ENCODE results near the gene GDF9. TPM values are rescaled to one million over a fixed set of nuclear protein-coding genes. Genes with fewer than 3 reads are reported as not detected.

Gene GDF9
- total and polyA plus RNA-seq, 2 donors (not counting 3 experiments of a cell fraction or from before 2014, with no cell fraction given), result 0.07 TPM; not detected in 1

DNA sequence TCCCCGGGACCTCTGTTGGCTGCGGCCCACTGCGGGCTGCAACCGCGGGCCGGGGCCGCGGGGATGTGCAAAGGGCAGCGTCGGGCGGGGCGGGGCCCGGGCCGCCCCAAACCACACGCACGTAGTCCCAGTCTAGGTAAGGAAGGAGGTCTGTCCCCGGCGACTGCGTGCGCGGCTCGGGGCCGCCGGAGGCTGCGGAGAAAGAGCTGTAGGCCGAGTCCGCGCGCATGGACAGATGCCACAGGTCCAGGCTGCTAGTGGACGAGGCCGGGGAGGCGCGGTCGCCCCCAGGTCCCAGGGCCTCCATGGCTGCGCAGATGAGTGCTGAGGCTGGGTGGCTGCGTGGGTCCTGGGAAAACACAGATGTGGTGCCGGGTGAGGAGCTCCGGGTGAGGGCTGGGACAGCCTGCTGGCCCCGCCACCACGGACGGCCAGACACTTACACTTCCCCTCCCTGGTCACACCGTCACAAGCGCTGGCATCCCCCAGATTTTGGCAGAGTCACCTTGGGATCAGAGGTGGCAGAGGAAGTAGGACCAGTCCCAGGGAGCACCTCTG is 40.4 kb downstream of the GDF9 start:
- no peak overlapping the region for H3K27ac ChIP-seq (ENCODE audit: insufficient read depth, low read depth, low read length)
- DNase-seq (ENCODE audit: low read depth, low spot score) (no peak), FAIRE-seq (no peak)
- no peaks in the 10 kb centered on the region for H3K79me2 ChIP-seq (ENCODE audit: control insufficient read depth, insufficient read depth, low read length)
- TF ChIP-seq POLR2AphosphoS5 (IDR thresholded peaks at IDR 0.05; ENCODE audit: insufficient read depth, low read depth, low read length), result no peak
- TF ChIP-seq POLR2A (IDR thresholded peaks at IDR 0.05; ENCODE audit: low read depth, low read length), result no peak
- H3K4me2 ChIP-seq (ENCODE audit: insufficient read depth, low read length), result no peak overlapping the region
- BruUV-seq (replicated peaks), result no TSS peak
- H2AFZ ChIP-seq (ENCODE audit: low read depth, low read length), result no peak overlapping the region
- dilution Hi-C loops (cut with MboI; ENCODE audit: extremely low pct_ligation_motif_present, low sequenced_read_pairs) (no loop called here), intact Hi-C loops (cut with micrococcal nuclease) (loop anchor here (10.0 kb wide), 1 partner anchor 531 kb away; the partner anchor contains the start of gene SLC22A4)
- peaks cover 2 to 4% of the 10 kb centered on the region in 2 experiments for H3K36me3 ChIP-seq (ENCODE audit: control insufficient read depth in 2 of 2, extremely low read depth in 1 of 2, insufficient read depth in 2 of 2, low read length in 2 of 2)
- no peaks in the 10 kb centered on the region for H3K9me1 ChIP-seq (replicated peaks; ENCODE audit: control insufficient read depth, extremely low read depth, insufficient read depth, low read length)
- no peak overlapping the region for H3K4me3 ChIP-seq (replicated peaks in 1 of 3; ENCODE audit: insufficient read depth in 1 of 3, low read depth in 1 of 3, low read length in 3 of 3)
- no peaks in the 10 kb centered on the region for H3K9me3 ChIP-seq (replicated peaks; ENCODE audit: control insufficient read depth, insufficient read depth, low read length)
- H3K9ac ChIP-seq (replicated peaks; ENCODE audit: extremely low read depth, insufficient read depth, low read length), result no peak overlapping the region
- ChIA-PET CTCF (interaction anchor here (1.2 to 9.9 kb wide), 3 partner anchors 28 to 71 kb away, joined by 4 to 122 read pairs (median 6); no protein-coding TSS in a partner anchor), POLR2A (no interaction called here)
- H3K4me1 ChIP-seq (ENCODE audit: control insufficient read depth, extremely low read depth, insufficient read depth, low read length), result peaks cover 12% of the 10 kb centered on the region
- H3K27me3 ChIP-seq (ENCODE audit: control insufficient read depth in 2 of 2, insufficient read depth in 2 of 2, low read length in 2 of 2), result no peaks in the 10 kb centered on the region
- H4K20me1 ChIP-seq (replicated peaks; ENCODE audit: control insufficient read depth, extremely low read depth, insufficient read depth, low read length), result no peaks in the 10 kb centered on the region

GRCh38 chr5:132825033-132825833 is 41.0 kb downstream of the GDF9 start:
- ChIA-PET POLR2A (no interaction called here), CTCF (no interaction called here)
- intact Hi-C loops (cut with micrococcal nuclease), result loop anchor here (10.0 kb wide), 1 partner anchor 530 kb away; the partner anchor contains the start of gene SLC22A4
- dilution Hi-C loops (cut with MboI; ENCODE audit: extremely low pct_ligation_motif_present, low sequenced_read_pairs), result no loop called here
- Histone ChIP-seq H3K79me2 (ENCODE audit: control insufficient read depth, insufficient read depth, low read length) (no peaks in the 10 kb centered on the region), H3K4me3 (replicated peaks in 1 of 3; ENCODE audit: insufficient read depth in 1 of 3, low read depth in 1 of 3, low read length in 3 of 3) (no peak overlapping the region), H3K27ac (ENCODE audit: insufficient read depth, low read depth, low read length) (no peak overlapping the region), H2AFZ (ENCODE audit: low read depth, low read length) (no peak overlapping the region), H3K27me3 (ENCODE audit: control insufficient read depth in 2 of 2, insufficient read depth in 2 of 2, low read length in 2 of 2) (no peaks in the 10 kb centered on the region), H3K36me3 (ENCODE audit: control insufficient read depth in 2 of 2, extremely low read depth in 1 of 2, insufficient read depth in 2 of 2, low read length in 2 of 2) (peaks cover 2 to 4% of the 10 kb centered on the region in 2 experiments), H4K20me1 (replicated peaks; ENCODE audit: control insufficient read depth, extremely low read depth, insufficient read depth, low read length) (no peaks in the 10 kb centered on the region), H3K9me3 (replicated peaks; ENCODE audit: control insufficient read depth, insufficient read depth, low read length) (no peaks in the 10 kb centered on the region), H3K4me2 (ENCODE audit: insufficient read depth, low read length) (no peak overlapping the region), H3K9ac (replicated peaks; ENCODE audit: extremely low read depth, insufficient read depth, low read length) (no peak overlapping the region), H3K4me1 (ENCODE audit: control insufficient read depth, extremely low read depth, insufficient read depth, low read length) (peaks cover 12% of the 10 kb centered on the region), H3K9me1 (replicated peaks; ENCODE audit: control insufficient read depth, extremely low read depth, insufficient read depth, low read length) (no peaks in the 10 kb centered on the region)
- BruUV-seq (replicated peaks), result no TSS peak
- TF ChIP-seq POLR2AphosphoS5 (IDR thresholded peaks at IDR 0.05; ENCODE audit: insufficient read depth, low read depth, low read length), result no peak
- no peak for TF ChIP-seq EZH2 (IDR thresholded peaks at IDR 0.05; ENCODE audit: borderline replicate concordance, low read depth, low read length, severe bottlenecking)
- no peak for TF ChIP-seq GATA2 (IDR thresholded peaks at IDR 0.05; ENCODE audit: insufficient read depth, insufficient read length, low read depth, low read length)
- no peak for TF ChIP-seq POLR2A (IDR thresholded peaks at IDR 0.05; ENCODE audit: low read depth, low read length)
- TF ChIP-seq JUN (IDR thresholded peaks at IDR 0.05; ENCODE audit: borderline replicate concordance, insufficient read depth, insufficient read length, low read depth), result no peak
- no peak for TF ChIP-seq MYC (IDR thresholded peaks at IDR 0.05; ENCODE audit: low read depth, low read length)
- TF ChIP-seq FOS (IDR thresholded peaks at IDR 0.05; ENCODE audit: borderline replicate concordance, insufficient read depth, low read length), result no peak
- TF ChIP-seq, protein P1, sequence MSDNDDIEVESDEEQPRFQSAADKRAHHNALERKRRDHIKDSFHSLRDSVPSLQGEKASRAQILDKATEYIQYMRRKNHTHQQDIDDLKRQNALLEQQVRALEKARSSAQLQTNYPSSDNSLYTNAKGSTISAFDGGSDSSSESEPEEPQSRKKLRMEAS (IDR thresholded peaks at IDR 0.05; ENCODE audit: insufficient read depth, insufficient read length), result no peak
- TF ChIP-seq, protein P2, sequence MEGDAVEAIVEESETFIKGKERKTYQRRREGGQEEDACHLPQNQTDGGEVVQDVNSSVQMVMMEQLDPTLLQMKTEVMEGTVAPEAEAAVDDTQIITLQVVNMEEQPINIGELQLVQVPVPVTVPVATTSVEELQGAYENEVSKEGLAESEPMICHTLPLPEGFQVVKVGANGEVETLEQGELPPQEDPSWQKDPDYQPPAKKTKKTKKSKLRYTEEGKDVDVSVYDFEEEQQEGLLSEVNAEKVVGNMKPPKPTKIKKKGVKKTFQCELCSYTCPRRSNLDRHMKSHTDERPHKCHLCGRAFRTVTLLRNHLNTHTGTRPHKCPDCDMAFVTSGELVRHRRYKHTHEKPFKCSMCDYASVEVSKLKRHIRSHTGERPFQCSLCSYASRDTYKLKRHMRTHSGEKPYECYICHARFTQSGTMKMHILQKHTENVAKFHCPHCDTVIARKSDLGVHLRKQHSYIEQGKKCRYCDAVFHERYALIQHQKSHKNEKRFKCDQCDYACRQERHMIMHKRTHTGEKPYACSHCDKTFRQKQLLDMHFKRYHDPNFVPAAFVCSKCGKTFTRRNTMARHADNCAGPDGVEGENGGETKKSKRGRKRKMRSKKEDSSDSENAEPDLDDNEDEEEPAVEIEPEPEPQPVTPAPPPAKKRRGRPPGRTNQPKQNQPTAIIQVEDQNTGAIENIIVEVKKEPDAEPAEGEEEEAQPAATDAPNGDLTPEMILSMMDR (IDR thresholded peaks at IDR 0.05; ENCODE audit: extremely low read depth in 1 of 2, insufficient read depth in 1 of 2, low read depth in 1 of 2, low read length in 2 of 2), result no peak
- no peak for DNase-seq (ENCODE audit: low read depth, low spot score)
- no peak for FAIRE-seq

Data from endothelial cell of umbilical vein (primary cell).